Measurements from ENCODE around the gene MCOLN3.

DNA sequence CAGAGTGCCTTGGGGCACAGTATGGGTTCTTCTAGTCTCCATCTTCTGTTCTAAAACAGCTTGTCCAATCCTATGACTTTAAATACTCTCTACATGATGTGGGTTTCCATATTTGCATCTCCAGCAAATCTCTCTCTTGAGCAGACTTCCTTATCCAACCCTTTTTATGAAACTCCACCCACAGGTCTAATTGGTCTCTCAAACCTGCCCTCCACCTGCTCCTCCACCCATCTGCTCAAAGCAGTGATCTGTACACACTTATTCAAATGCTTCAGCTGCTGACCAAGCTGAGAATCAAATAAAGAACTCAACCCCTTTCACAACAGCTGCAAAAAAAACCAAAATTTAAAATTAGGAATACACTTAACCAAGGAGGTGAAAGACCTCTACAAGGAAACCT, 62.9 kb downstream of the MCOLN3 start:
- TF ChIP-seq CTCF (IDR thresholded peaks at IDR 0.05; ENCODE audit: low read depth, low read length) (no peak), EZH2phosphoT487 (IDR thresholded peaks at IDR 0.05; ENCODE audit: low read depth) (no peak)

Measured in OCI-LY3 (cell line).